HCT116 (cell line): Measurements from ENCODE around the gene PTGR3. TPM values are rescaled to one million over a fixed set of nuclear protein-coding genes. Genes with fewer than 3 reads are reported as not detected.

Experiments used
- ATAC-seq: fragments of 200-7000 bp; cut with Tn5 transposase; 2 replicates; pipeline ENCODE4 v1.9.1; 2020; ENCODE audit warnings: mild to moderate bottlenecking, moderate library complexity
- BruUV-seq: library from RNA; stranded (reverse); fragments of 400-500 nt; replicated peaks from 2 replicates; lab custom pipeline; 2021; lab: Mats Ljungman, UMichigan
- CTCF ChIA-PET: fragments of 300-600 bp; sonication (Branson Sonifier 250); formaldehyde crosslinking; loops from one replicate; lab custom pipeline; 2021; ENCODE audit warnings: antibody characterized with exemption; lab: Charles Lee
- POLR2A ChIA-PET: fragments of 300-600, 350-600 bp; sonication (Branson Sonifier 250); formaldehyde crosslinking; loops from one replicate; lab custom pipeline; 2021; ENCODE audit warnings: antibody characterized with exemption; lab: Charles Lee
- RAD21 ChIA-PET, 2 experiments: fragments of 300-600 bp; sonication (Branson Sonifier 250); formaldehyde crosslinking; loops; one replicate each; lab custom pipeline; 2023; ENCODE audit warnings: low total read pairs in 2 of 2; ENCODE audit not compliant: uncharacterized antibody in 2 of 2, unreplicated experiment in 2 of 2, low non-redundant PET in 1 of 2; lab: Charles Lee
- DNase-seq: peaks from one replicate; pipeline ENCODE4 v3.0.0-alpha.2; 2010; ENCODE audit warnings: low read depth, low spot score
- H2AFZ ChIP-seq: fragments of 200-600 bp; shearing (Covaris generic), sonication (generic); 2 replicates; pipeline ENCODE4 v1.6.1; 2017; ENCODE audit warnings: low read depth, mixed run types, mixed read lengths, antibody characterized with exemption, low read length; ENCODE audit not compliant: poor library complexity, severe bottlenecking
- H3K27ac ChIP-seq: 2 replicates; pipeline ENCODE4 v1.5.1; 2012; ENCODE audit warnings: low read depth, low read length
- H3K27me3 ChIP-seq: fragments of 200-600 bp; sonication (generic); 2 replicates; pipeline ENCODE4 v1.6.1; 2016; ENCODE audit warnings: mixed run types, low read length, mixed read lengths; ENCODE audit not compliant: insufficient read depth
- H3K36me3 ChIP-seq, 2 experiments: fragments of 200-500 bp in 1 of 2; fragments of 200-600 bp in 1 of 2; sonication (Bioruptor generic) in 1 of 2; sonication (generic) in 1 of 2; 2 replicates each; pipeline versions ENCODE4 v1.5.1 to v1.6.1; 2014 to 2016; ENCODE audit warnings: low read length in 2 of 2, inconsistent platforms in 1 of 2, mixed read lengths in 1 of 2, mixed run types in 1 of 2; ENCODE audit not compliant: insufficient read depth in 2 of 2, control insufficient read depth in 1 of 2
- H3K4me1 ChIP-seq, 2 experiments: fragments of 200-600 bp in 1 of 2; sonication (generic) in 1 of 2; 2 replicates each; pipeline versions ENCODE4 v1.5.1 to v1.6.1; 2012 to 2017; ENCODE audit warnings: low read length in 2 of 2, inconsistent platforms in 1 of 2, mild to moderate bottlenecking in 1 of 2, mixed read lengths in 1 of 2, mixed run types in 1 of 2, moderate library complexity in 1 of 2; ENCODE audit not compliant: insufficient read depth in 2 of 2, control insufficient read depth in 1 of 2
- H3K4me2 ChIP-seq: fragments of 200-600 bp; sonication (generic); 2 replicates; pipeline ENCODE4 v1.6.1; 2017; ENCODE audit warnings: mixed run types, low read length, mixed read lengths
- H3K4me3 ChIP-seq, 2 experiments: fragments of 200-600 bp in 1 of 2; sonication (generic) in 1 of 2; replicated peaks in 1 of 2; 2 replicates each; pipeline ENCODE4 v1.5.1; 2011 to 2016; ENCODE audit warnings: low read length in 2 of 2, control low read depth in 1 of 2, low read depth in 1 of 2, mild to moderate bottlenecking in 1 of 2, mixed read lengths in 1 of 2, mixed run types in 1 of 2
- H3K79me2 ChIP-seq: fragments of 200-600 bp; sonication (generic); 2 replicates; pipeline ENCODE4 v1.6.1; 2017; ENCODE audit warnings: mild to moderate bottlenecking, mixed run types, low read length, moderate library complexity, mixed read lengths; ENCODE audit not compliant: insufficient read depth
- H3K9ac ChIP-seq: fragments of 200-600 bp; sonication (generic); 2 replicates; pipeline ENCODE4 v1.6.1; 2016; ENCODE audit warnings: low read length, mixed read lengths
- H3K9me2 ChIP-seq: fragments of 200-600 bp; sonication (generic), shearing (Covaris generic); 2 replicates; pipeline ENCODE4 v1.6.1; 2017; ENCODE audit warnings: mixed run types, mild to moderate bottlenecking, moderate library complexity; ENCODE audit not compliant: insufficient read depth
- H3K9me3 ChIP-seq, 2 experiments: fragments of 200-500 bp in 1 of 2; fragments of 200-600 bp in 1 of 2; sonication (Bioruptor generic) in 1 of 2; sonication (generic) in 1 of 2; 2 replicates each; pipeline ENCODE4 v1.6.1; 2014 to 2017; ENCODE audit warnings: low read length in 2 of 2, mixed read lengths in 2 of 2, inconsistent platforms in 1 of 2, low read depth in 1 of 2, mild to moderate bottlenecking in 1 of 2, mixed run types in 1 of 2, moderate library complexity in 1 of 2; ENCODE audit not compliant: control insufficient read depth in 1 of 2, insufficient read depth in 1 of 2
- H4K20me1 ChIP-seq: fragments of 200-600 bp; sonication (generic), shearing (Covaris generic); 2 replicates; pipeline ENCODE4 v1.6.1; 2017; ENCODE audit warnings: mixed run types, mild to moderate bottlenecking, moderate library complexity; ENCODE audit not compliant: insufficient read depth
- CBX3 ChIP-seq: IDR thresholded peaks from 2 replicates; pipeline ENCODE4 v1.6.1; 2012; ENCODE audit warnings: low read depth
- EGR1 ChIP-seq: IDR thresholded peaks from 2 replicates; pipeline ENCODE4 v1.6.1; 2012; ENCODE audit warnings: low read depth
- ELF1 ChIP-seq: IDR thresholded peaks from 2 replicates; pipeline ENCODE4 v1.6.1; 2012; ENCODE audit warnings: low read depth, borderline replicate concordance
- EZH2 ChIP-seq: fragments of 200-600 bp; sonication (generic); IDR thresholded peaks from 2 replicates; pipeline ENCODE4 v1.6.1; 2017; ENCODE audit warnings: antibody characterized with exemption, mixed run types
- FOSL1 ChIP-seq: IDR thresholded peaks from 2 replicates; pipeline ENCODE4 v1.6.1; 2012; ENCODE audit warnings: low read depth
- POLR2A ChIP-seq: IDR thresholded peaks from 2 replicates; pipeline ENCODE4 v1.7.0; 2011; ENCODE audit warnings: borderline replicate concordance; ENCODE audit not compliant: insufficient read depth, insufficient read length; ENCODE audit errors: extremely low read depth
- POLR2AphosphoS5 ChIP-seq: IDR thresholded peaks from 2 replicates; pipeline ENCODE4 v1.6.1; 2011; ENCODE audit warnings: mild to moderate bottlenecking, low read depth, low read length, moderate library complexity
- SP1 ChIP-seq: IDR thresholded peaks from 2 replicates; pipeline ENCODE4 v1.6.1; 2012; ENCODE audit warnings: low read depth
- SRF ChIP-seq: IDR thresholded peaks from 2 replicates; pipeline ENCODE4 v1.6.1; 2012; ENCODE audit warnings: low read depth
- YY1 ChIP-seq: IDR thresholded peaks from 2 replicates; pipeline ENCODE4 v1.6.1; 2011; ENCODE audit warnings: low read length, low read depth, moderate library complexity, mild to moderate bottlenecking; ENCODE audit not compliant: insufficient replicate concordance; ENCODE audit errors: extremely low read depth
- ZFX ChIP-seq: fragments of 450-650 bp; IDR thresholded peaks from 2 replicates; pipeline ENCODE4 v1.6.1; 2017
- ZNF274 ChIP-seq: fragments of 200-500 bp; sonication (Bioruptor generic); IDR thresholded peaks from 2 replicates; pipeline ENCODE4 v1.6.1; 2014; ENCODE audit warnings: mild to moderate bottlenecking, low read depth, low read length, inconsistent platforms
- intact Hi-C: fragments of 100-400 bp; cut with micrococcal nuclease; formaldehyde crosslinking; loops from 2 replicates; pipeline ENCODE4 v1.10.0; 2022
- total RNA-seq: library from RNA; stranded (reverse); gene quantifications from one replicate; pipeline ENCODE4 v1.2.1, GENCODE V29; 2021; ENCODE audit not compliant: unreplicated experiment
- TF ChIP-seq, protein P1 (sequence below): IDR thresholded peaks from 2 replicates; pipeline ENCODE4 v1.6.1; 2012
- TF ChIP-seq, protein P2 (sequence below): IDR thresholded peaks from 2 replicates; pipeline ENCODE4 v1.6.1; 2012; ENCODE audit warnings: low read depth
- TF ChIP-seq, protein P3 (sequence below): IDR thresholded peaks from 2 replicates; pipeline ENCODE4 v1.6.1; 2011; ENCODE audit warnings: mild to moderate bottlenecking, low read length, moderate library complexity; ENCODE audit not compliant: insufficient replicate concordance; ENCODE audit errors: extremely low read depth

PTGR3 gene
- total RNA-seq, 1 experiment from 2014 or later: 25.3 TPM

DNA sequence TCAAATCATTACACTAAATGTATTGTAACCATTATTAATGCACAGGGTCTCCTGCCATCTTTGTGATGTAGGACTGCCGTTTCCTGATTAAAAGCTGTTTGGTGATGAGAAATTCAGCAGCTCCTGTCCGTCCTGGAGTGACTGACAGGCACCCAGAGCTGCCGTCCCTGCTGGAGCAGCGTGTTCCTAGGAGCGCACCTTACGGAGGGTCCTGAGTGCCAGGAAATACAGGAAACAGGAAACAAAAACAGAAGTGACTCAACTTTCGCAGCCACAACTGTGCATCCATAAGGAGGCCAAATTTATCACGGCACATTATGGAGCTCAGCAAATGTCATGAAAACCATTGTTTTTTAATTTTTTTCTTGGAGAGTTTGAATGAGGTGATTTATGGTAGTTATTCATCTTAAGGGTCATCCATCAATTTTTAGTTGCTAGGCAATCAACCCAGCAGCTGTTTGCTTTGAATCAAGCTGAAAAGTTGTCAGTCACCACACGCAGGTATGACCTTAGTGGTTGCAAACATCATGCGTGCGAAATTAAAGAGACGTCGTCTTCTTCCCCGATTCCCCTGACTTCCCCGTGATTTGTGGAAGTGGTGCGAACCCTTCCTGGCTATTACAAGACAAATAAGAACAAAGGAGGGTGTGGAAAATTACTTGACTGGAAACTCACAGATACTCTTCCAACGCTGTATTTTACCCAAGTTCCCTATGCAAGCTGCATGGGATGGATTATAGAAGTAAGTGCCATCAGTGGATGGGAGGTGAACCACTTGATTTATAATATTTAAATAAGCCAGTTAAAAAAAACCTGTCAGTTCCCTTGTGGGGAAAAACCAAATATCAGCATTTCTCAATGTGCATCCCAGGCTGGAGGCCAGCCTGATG is 21.5 kb upstream of the PTGR3 start:
- Histone ChIP-seq H3K9ac (no peak overlapping the region), H3K9me2 (no peaks in the 10 kb centered on the region), H3K4me2 (no peak overlapping the region), H3K27me3 (no peaks in the 10 kb centered on the region), H3K9me3 (no peaks in the 10 kb centered on the region), H2AFZ (no peak overlapping the region), H3K4me3 (no peak overlapping the region), H3K27ac (no peak overlapping the region), H4K20me1 (no peaks in the 10 kb centered on the region), H3K36me3 (no peaks in the 10 kb centered on the region), H3K79me2 (no peaks in the 10 kb centered on the region), H3K4me1 (no peaks in the 10 kb centered on the region)
- ChIA-PET RAD21 (no interaction called here), POLR2A (no interaction called here), CTCF (no interaction called here)
- BruUV-seq: no TSS peak
- DNase-seq (no peak), ATAC-seq (no peak)
- intact Hi-C loops: no loop called here
- TF ChIP-seq, protein P1, sequence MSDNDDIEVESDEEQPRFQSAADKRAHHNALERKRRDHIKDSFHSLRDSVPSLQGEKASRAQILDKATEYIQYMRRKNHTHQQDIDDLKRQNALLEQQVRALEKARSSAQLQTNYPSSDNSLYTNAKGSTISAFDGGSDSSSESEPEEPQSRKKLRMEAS: no peak

DNA sequence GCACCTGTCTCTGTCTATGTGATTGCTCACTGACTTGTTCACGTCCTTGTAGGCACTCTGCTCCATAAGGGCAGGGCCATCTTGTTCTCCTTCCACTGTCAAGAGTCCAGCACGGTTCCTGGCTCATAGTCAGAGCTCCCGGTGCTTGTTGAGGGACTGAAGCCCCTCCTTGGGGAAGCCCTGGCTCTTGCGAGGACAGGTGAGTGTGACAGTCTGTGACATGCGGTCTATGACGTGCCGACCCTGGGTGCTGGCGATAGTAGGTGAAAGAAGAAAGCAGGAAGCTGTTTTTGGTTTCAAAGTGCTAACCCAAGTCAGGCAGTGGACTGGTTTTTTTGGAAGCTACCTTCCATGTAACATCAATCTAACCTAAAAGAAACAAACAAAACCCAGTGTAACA is 20.5 kb upstream of the PTGR3 start:
- no TSS peak for BruUV-seq
- Histone ChIP-seq H4K20me1 (no peaks in the 10 kb centered on the region), H3K4me2 (no peak overlapping the region), H3K79me2 (no peaks in the 10 kb centered on the region), H3K9me2 (no peaks in the 10 kb centered on the region), H3K27ac (no peak overlapping the region), H3K4me3 (no peak overlapping the region), H3K36me3 (no peaks in the 10 kb centered on the region), H3K27me3 (no peaks in the 10 kb centered on the region), H3K9ac (no peak overlapping the region), H2AFZ (no peak overlapping the region), H3K9me3 (no peaks in the 10 kb centered on the region), H3K4me1 (no peaks in the 10 kb centered on the region)
- ChIA-PET CTCF (no interaction called here), RAD21 (no interaction called here), POLR2A (no interaction called here)
- no peak for DNase-seq
- intact Hi-C loops: no loop called here
- ATAC-seq: no peak
- no peak for TF ChIP-seq EZH2
- no peak for TF ChIP-seq EGR1
- no peak for TF ChIP-seq SP1
- no peak for TF ChIP-seq YY1
- TF ChIP-seq POLR2AphosphoS5: no peak
- TF ChIP-seq, protein P2, sequence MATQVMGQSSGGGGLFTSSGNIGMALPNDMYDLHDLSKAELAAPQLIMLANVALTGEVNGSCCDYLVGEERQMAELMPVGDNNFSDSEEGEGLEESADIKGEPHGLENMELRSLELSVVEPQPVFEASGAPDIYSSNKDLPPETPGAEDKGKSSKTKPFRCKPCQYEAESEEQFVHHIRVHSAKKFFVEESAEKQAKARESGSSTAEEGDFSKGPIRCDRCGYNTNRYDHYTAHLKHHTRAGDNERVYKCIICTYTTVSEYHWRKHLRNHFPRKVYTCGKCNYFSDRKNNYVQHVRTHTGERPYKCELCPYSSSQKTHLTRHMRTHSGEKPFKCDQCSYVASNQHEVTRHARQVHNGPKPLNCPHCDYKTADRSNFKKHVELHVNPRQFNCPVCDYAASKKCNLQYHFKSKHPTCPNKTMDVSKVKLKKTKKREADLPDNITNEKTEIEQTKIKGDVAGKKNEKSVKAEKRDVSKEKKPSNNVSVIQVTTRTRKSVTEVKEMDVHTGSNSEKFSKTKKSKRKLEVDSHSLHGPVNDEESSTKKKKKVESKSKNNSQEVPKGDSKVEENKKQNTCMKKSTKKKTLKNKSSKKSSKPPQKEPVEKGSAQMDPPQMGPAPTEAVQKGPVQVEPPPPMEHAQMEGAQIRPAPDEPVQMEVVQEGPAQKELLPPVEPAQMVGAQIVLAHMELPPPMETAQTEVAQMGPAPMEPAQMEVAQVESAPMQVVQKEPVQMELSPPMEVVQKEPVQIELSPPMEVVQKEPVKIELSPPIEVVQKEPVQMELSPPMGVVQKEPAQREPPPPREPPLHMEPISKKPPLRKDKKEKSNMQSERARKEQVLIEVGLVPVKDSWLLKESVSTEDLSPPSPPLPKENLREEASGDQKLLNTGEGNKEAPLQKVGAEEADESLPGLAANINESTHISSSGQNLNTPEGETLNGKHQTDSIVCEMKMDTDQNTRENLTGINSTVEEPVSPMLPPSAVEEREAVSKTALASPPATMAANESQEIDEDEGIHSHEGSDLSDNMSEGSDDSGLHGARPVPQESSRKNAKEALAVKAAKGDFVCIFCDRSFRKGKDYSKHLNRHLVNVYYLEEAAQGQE: no peak
- TF ChIP-seq POLR2A: no peak
- no peak for TF ChIP-seq FOSL1
- no peak for TF ChIP-seq CBX3
- no peak for TF ChIP-seq ZNF274
- TF ChIP-seq ELF1: no peak
- TF ChIP-seq SRF: no peak
- TF ChIP-seq, protein P3, sequence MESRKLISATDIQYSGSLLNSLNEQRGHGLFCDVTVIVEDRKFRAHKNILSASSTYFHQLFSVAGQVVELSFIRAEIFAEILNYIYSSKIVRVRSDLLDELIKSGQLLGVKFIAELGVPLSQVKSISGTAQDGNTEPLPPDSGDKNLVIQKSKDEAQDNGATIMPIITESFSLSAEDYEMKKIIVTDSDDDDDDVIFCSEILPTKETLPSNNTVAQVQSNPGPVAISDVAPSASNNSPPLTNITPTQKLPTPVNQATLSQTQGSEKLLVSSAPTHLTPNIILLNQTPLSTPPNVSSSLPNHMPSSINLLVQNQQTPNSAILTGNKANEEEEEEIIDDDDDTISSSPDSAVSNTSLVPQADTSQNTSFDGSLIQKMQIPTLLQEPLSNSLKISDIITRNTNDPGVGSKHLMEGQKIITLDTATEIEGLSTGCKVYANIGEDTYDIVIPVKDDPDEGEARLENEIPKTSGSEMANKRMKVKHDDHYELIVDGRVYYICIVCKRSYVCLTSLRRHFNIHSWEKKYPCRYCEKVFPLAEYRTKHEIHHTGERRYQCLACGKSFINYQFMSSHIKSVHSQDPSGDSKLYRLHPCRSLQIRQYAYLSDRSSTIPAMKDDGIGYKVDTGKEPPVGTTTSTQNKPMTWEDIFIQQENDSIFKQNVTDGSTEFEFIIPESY: no peak
- TF ChIP-seq ZFX: no peak
